HepG2 (cell line): ENCODE data around the gene PIBF1. TPM values are rescaled to one million over a fixed set of nuclear protein-coding genes. Genes with fewer than 3 reads are reported as not detected.

ENCODE experiments used
- ATAC-seq: fragments of 200-7000 bp; cut with Tn5 transposase; 3 replicates; pipeline ENCODE4 v1.9.1; 2020; ENCODE audit warnings: mild to moderate bottlenecking, moderate library complexity
- BruUV-seq: library from RNA; stranded (reverse); fragments of 400-500 nt; replicated peaks from 2 replicates; lab custom pipeline; 2021; lab: Mats Ljungman, UMichigan
- CTCF ChIA-PET: fragments of 300-600 bp; formaldehyde crosslinking; extraction: SDS; loops from one replicate; lab custom pipeline; 2021; ENCODE audit warnings: low total read pairs, inconsistent platforms, low intra/inter-chr PET ratio; lab: Yijun Ruan, JAX
- POLR2A ChIA-PET: fragments of 350-600 bp; sonication (Branson Sonifier 250); formaldehyde crosslinking; loops from one replicate; lab custom pipeline; 2020; ENCODE audit warnings: antibody characterized with exemption, inconsistent platforms; lab: Yijun Ruan, JAX
- DNase-seq: peaks from one replicate; pipeline ENCODE4 v3.0.0-alpha.2; 2015; ENCODE audit warnings: low spot score
- FAIRE-seq: peaks from 3 replicates; lab custom pipeline; 2011; peaks lifted over from hg19 to GRCh38; lab: Jason Lieb, UNC
- H2AFZ ChIP-seq: one replicate; pipeline ENCODE4 v1.6.1; 2011; ENCODE audit warnings: low read length, inconsistent platforms
- H3K27ac ChIP-seq: fragments of 300-600 bp; 3 replicates; pipeline ENCODE4 v1.8.0; 2011; ENCODE audit warnings: mixed run types, mild to moderate bottlenecking, mixed read lengths, low read length, inconsistent platforms; ENCODE audit not compliant: insufficient read depth; ENCODE audit errors: extremely low read length
- H3K27me3 ChIP-seq, 2 experiments: fragments of 200-600 bp in 1 of 2; 2 replicates in 1 of 2; 3 replicates in 1 of 2; pipeline versions ENCODE4 v1.6.0 to v1.8.0; 2011; ENCODE audit warnings: low read length in 2 of 2, mild to moderate bottlenecking in 2 of 2, moderate library complexity in 2 of 2, inconsistent platforms in 1 of 2; ENCODE audit not compliant: insufficient read depth in 2 of 2, control insufficient read depth in 1 of 2
- H3K36me3 ChIP-seq, 2 experiments: fragments of 200-600 bp in 1 of 2; replicated peaks in 1 of 2; 2 replicates in 1 of 2; 3 replicates in 1 of 2; pipeline versions ENCODE4 v1.5.1 to v1.8.0; 2011; ENCODE audit warnings: low read length in 2 of 2, inconsistent platforms in 1 of 2; ENCODE audit not compliant: insufficient read depth in 2 of 2, control insufficient read depth in 1 of 2
- H3K4me1 ChIP-seq: 2 replicates; pipeline ENCODE4 v1.5.1; 2012; ENCODE audit warnings: low read length, inconsistent platforms; ENCODE audit not compliant: insufficient read depth
- H3K4me2 ChIP-seq: 2 replicates; pipeline ENCODE4 v1.6.0; 2011; ENCODE audit warnings: low read depth, low read length, inconsistent platforms
- H3K4me3 ChIP-seq, 3 experiments: fragments of 200-600 bp in 1 of 3; sonication (generic), shearing (Covaris generic) in 1 of 3; replicated peaks in 1 of 3; 2 replicates each; pipeline ENCODE4 v1.5.1; 2011 to 2016; ENCODE audit warnings: low read length in 3 of 3, inconsistent platforms in 2 of 3, low read depth in 2 of 3, mild to moderate bottlenecking in 2 of 3, control low read depth in 1 of 3, mixed read lengths in 1 of 3; ENCODE audit not compliant: insufficient read depth in 1 of 3
- H3K79me2 ChIP-seq: one replicate; pipeline ENCODE4 v1.6.1; 2011; ENCODE audit warnings: low read length, inconsistent platforms; ENCODE audit not compliant: insufficient read depth
- H3K9ac ChIP-seq: 2 replicates; pipeline ENCODE4 v1.6.0; 2011; ENCODE audit warnings: mild to moderate bottlenecking, low read depth, low read length, inconsistent platforms; ENCODE audit not compliant: insufficient read depth
- H3K9me3 ChIP-seq: 2 replicates; pipeline ENCODE4 v1.5.1; 2012; ENCODE audit warnings: mild to moderate bottlenecking, low read length
- H4K20me1 ChIP-seq: 2 replicates; pipeline ENCODE4 v1.6.0; 2011; ENCODE audit warnings: inconsistent platforms, mild to moderate bottlenecking, low read length, moderate library complexity; ENCODE audit not compliant: insufficient read depth
- CREBL2 ChIP-seq: sonication (generic); formaldehyde crosslinking; IDR thresholded peaks from 2 replicates; pipeline ENCODE4 v1.8.1; 2023; ENCODE audit warnings: missing genetic modification reagents, mild to moderate bottlenecking, borderline replicate concordance
- NPAS2 ChIP-seq: sonication (generic); formaldehyde crosslinking; IDR thresholded peaks from 2 replicates; pipeline ENCODE4 v1.8.0; 2022; ENCODE audit warnings: mild to moderate bottlenecking, missing genetic modification reagents, borderline replicate concordance
- REST ChIP-seq, 2 experiments: IDR thresholded peaks; 2 replicates each; pipeline ENCODE4 v1.6.1; 2011 to 2012; ENCODE audit warnings: low read length in 2 of 2, borderline replicate concordance in 1 of 2, low read depth in 1 of 2, mild to moderate bottlenecking in 1 of 2, moderate library complexity in 1 of 2
- WGBS: methylation state at CpG from one replicate; pipeline ENCODE4 v1.1.6; 2017; ENCODE audit warnings: low lambda C conversion rate; 5-methylcytosine and 5-hydroxymethylcytosine counted together
- in situ Hi-C: cut with HindIII; loops from 2 replicates; pipeline ENCODE4 v1.10.0; 2017; ENCODE audit warnings: low pct_unique_long_range_greater_than_20kb; ENCODE audit not compliant: extremely low pct_ligation_motif_present
- intact Hi-C: fragments of 100-400 bp; cut with micrococcal nuclease; formaldehyde crosslinking; loops from one replicate; pipeline ENCODE4 v1.10.0; 2022; ENCODE audit not compliant: unreplicated experiment
- polyA plus RNA-seq, 8 experiments: library from polyadenylated mRNA; depleted of rRNA in 3 of 8; stranded (reverse) in 7 of 8; unstranded in 1 of 8; fragments of >200 nt; fragmentation: Illumina TruSeq in 4 of 8; extraction: Trizol in 4 of 8; gene quantifications; 2 replicates each; pipeline versions ENCODE4 v1.2.1 to v1.2.3, GENCODE V29; 2011 to 2016; ENCODE audit warnings: low read depth in 4 of 8, missing spikeins in 1 of 8, mixed read lengths in 1 of 8; ENCODE audit not compliant: insufficient read depth in 1 of 8
- total RNA-seq, 5 experiments: library from RNA; depleted of rRNA; stranded (reverse); fragments of >200 nt; fragmentation: Illumina TruSeq; extraction: Trizol; gene quantifications; 2 replicates each; pipeline ENCODE4 v1.2.3, GENCODE V29; 2016; ENCODE audit warnings: low read depth in 1 of 5

Gene PIBF1
- total and polyA plus RNA-seq, 2 of the 13 experiments (the other 11 are each of a cell fraction or from before 2014, with no cell fraction given) = 4.2 to 15.8 TPM

GRCh38 chr13:73062468-73062867, 280.5 kb downstream of the PIBF1 start:
- intact Hi-C loops = no loop called here
- DNase-seq (no peak), ATAC-seq (no peak), FAIRE-seq (no peak)
- WGBS = over 99% methylated on average over 13 of the region's 13 CpGs
- Histone ChIP-seq H3K4me2 (no peak overlapping the region), H3K27ac (no peak overlapping the region), H4K20me1 (no peaks in the 10 kb centered on the region), H3K79me2 (peaks cover 2% of the 10 kb centered on the region), H3K9ac (no peak overlapping the region), H3K36me3 (peaks cover 3 to 7% of the 10 kb centered on the region in 2 experiments; a peak in 3 of 5 replicates), H3K4me1 (peaks cover 37% of the 10 kb centered on the region), H3K4me3 (no peak overlapping the region), H3K9me3 (no peaks in the 10 kb centered on the region), H3K27me3 (peaks cover 0 to 7% of the 10 kb centered on the region in 2 experiments; a peak in 2 of 5 replicates), H2AFZ (no peak overlapping the region)
- BruUV-seq = no TSS peak
- TF ChIP-seq REST (IDR thresholded peaks at IDR 0.05; ENCODE audit: borderline replicate concordance in 1 of 2, low read depth in 1 of 2, low read length in 2 of 2) = no peak
- no peak for TF ChIP-seq CREBL2
- no peak for TF ChIP-seq NPAS2 (CRISPR knock-in tag)
- ChIA-PET CTCF (no interaction called here), POLR2A (interaction anchor here (0.5 kb wide), 1 partner anchor 32 kb away, joined by 3 read pairs; no protein-coding TSS in a partner anchor)
- in situ Hi-C loops = loop anchor here (25.0 kb wide), 1 partner anchor 350 kb away; no protein-coding TSS in a partner anchor
